IPS-11a (cell line): Measurements from ENCODE around the gene NMRK1.

Experiments used
- H3K4me3 ChIP-seq: one replicate; pipeline ENCODE4 v1.5.1; 2013; ENCODE audit warnings: low read depth, low read length, control low read depth

Gene NMRK1

DNA sequence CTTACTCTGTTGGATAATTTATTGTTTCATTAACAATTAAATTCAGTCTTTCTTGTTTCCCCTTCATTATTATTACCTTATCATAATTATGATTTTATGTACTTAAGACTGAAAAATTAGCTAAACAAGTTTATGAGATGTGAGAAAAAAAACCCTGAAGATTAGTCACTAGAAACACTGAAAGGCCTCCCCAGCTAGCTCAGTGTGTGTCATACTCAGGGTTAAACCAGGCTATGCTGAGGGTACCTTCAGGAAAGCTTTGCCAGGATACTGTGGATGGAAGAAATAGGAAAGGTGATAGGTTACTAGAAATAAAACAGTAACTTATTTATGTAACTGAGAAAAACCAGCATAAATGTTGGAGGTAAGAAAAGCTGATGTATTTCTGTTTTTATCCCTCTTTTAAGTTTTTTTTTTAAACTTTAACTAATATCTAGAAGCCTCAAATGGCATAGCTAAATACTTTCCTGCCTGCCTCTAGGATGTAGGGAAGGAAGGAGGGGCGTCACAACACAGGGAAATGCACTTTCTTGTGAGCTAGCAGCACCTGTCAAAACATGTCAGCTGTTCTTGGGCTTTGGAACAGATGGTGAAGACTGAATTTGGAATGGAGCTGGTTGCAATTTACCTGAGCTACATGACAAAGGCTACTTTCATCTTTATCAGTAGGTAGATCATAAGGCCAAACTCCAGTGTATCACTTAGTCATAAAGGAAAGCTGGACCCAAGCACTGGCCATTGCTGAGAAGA lies 24.2 kb downstream of the NMRK1 start:
- no peak overlapping the region for H3K4me3 ChIP-seq

DNA sequence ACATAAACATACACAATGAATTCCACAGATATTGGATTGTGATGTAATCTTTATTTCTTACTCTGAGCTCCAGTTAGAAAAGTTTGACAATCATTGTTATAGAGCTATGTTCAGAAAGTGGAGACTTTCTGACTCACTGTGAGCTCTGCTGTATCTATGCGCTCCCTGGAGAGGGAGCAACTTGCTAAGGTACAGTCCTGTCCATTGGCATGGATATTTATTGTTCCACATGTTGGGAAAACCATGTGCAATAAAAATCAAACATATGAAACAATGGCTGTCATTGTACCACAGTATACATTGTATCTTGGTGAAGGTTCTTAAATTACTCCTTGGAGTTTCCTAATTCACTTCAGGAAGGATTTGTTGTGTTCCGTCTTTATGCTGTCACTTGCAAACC lies 26.8 kb downstream of the NMRK1 start:
- H3K4me3 ChIP-seq, result no peak overlapping the region

DNA sequence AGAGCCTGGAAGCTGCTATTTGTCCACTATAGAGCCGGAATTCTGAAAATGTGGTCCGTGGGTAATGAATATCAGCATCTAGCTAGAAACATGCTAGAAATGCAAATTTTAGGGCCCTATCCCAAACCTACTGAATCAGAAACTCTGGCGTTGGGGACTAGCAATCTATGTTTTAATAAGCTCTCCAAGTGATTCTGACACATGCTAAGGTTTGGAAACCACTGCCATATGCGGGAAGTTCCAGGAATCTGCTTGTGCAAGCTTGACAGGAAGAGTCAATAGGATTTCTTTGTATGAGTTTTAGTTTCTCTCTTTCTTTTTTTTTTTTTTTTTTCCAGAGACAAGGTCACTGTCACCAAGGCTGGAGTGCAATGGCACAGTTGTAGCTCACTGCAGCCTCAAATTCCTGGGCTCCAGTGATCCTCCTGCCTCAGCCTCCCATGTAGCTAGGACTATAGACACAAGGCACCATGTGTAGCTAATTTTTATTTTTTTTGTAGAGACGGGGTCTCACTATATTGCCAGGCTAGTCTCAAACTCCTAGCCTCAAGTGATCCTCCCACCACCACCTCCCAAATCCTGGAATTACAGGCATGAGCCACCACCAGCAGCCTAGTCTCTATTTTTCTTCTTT lies 33.5 kb downstream of the NMRK1 start:
- no peak overlapping the region for H3K4me3 ChIP-seq

DNA sequence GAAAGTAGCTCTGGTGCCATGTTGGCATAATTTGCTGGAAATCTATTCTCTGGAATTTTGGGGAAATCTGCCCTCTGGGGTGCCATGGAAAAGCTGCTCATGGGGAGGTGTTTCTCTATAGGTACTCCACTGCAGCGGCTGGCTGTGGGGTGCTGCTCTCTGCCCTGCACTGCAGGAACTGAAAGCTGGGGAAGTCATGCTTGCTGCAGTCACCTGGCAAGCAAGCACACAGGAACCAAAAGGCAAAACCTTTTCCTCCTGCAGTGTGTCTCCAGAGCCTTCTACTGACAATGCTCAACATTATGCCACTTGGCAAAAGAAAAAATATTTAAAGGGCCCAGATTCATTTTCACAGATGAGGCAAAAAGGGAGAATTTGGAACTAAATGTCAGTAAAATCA lies 34.1 kb downstream of the NMRK1 start:
- no peak overlapping the region for H3K4me3 ChIP-seq

DNA sequence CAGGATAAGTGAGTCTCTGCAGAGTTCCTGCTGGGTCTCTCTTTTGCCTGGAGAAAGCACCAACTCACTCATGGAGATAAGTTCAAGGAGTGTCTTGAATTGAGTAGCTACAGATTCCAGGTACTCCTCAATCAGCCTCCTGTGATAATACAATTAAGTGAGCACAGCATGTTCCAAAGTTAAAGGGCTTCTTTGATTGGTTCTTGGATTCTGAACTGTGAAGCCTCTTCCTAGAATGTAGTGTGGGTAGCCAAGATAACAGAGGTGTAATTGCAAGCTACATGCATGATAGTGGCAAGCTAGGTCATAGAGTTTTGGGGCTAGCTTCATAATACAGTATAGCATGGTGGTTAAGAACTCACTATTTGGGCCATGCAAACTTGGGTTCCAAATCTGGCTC lies 36.7 kb downstream of the NMRK1 start:
- no peak overlapping the region for H3K4me3 ChIP-seq

DNA sequence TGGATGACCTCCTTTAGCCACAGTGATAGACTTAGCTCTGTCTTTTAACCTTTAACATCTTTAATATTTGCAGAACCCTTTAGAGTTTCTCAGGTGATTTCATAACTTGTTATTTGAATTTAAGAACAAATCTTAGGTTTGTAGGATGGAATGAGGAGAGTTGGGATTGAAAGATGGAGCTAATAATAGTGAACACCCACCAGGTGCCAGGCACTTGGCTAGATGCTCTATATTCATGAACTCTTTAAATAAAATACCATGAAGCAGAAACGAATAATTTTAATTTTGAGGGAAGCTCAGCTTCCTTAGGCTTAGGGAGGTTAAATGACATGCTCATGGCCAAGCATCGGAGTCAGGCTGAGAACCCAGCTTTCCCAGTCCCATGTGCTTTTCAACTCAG lies 40.4 kb downstream of the NMRK1 start:
- no peak overlapping the region for H3K4me3 ChIP-seq

DNA sequence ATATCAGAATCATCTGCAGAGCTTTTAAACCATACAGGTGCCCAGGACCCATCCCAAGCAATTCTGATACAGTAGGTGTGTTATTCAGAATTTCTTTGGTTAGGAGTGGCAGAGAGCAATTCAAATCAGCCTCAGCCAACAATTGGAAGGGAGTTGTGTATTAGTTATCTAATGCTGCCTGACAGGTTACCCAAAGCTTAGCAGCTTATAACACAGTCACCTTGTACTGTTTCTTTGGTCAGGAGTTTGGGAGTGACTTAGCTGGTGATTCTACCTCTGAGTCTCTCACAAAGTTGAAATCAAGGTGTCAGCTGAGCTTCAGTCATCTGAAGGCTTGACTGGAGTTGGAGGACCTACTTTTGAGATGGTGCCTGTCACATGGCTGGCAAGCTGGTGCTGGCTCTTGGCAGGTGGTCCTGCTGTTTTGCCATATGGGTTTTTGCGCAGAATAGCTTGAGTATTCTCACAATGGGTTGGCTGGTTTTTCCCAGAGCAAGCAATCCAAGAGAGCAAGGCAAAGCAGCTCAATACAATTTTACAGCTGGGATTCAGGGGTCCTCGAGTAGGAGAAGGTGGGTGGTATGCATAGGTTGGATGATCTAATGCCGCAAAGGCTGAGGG lies 41.1 kb downstream of the NMRK1 start:
- no peak overlapping the region for H3K4me3 ChIP-seq

DNA sequence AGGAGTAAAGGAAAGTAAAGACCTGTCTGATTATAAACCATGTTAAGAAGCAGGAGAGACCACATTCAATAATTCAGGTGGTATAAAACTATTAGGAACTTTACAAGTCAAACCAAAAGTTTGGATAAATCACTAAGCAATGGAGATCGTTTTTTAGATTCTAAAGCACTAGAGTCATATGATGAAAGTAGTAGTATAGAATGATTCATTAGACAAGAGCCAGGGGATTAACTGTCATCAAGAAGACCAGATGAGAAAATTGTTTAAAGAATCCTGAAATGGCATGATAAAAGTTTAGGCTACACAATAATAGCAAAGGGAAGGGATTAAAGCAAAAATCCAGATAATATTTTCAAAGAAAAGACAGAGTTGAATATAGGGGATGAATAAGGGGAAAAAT lies 46.9 kb downstream of the NMRK1 start:
- no peak overlapping the region for H3K4me3 ChIP-seq

DNA sequence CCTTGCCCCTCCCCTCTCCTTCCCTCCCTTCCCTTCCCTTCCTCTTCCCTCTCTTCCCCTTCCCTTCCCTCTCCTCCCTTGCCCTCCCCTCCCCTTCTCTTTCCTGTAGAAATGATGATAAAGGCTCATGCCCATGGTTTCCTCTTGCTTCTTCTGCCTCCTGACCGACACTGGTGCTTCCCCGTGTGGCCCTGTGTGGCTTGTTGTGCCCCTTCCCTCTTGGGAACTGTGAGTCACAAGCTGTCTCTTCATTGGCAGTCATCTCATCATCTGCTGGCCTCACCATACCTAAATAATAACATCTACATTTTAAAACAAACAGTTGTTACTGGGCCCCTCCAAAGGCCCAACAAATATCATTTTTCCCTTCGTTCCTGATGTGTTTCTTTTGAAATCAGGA lies 48.2 kb downstream of the NMRK1 start:
- H3K4me3 ChIP-seq, result no peak overlapping the region

DNA sequence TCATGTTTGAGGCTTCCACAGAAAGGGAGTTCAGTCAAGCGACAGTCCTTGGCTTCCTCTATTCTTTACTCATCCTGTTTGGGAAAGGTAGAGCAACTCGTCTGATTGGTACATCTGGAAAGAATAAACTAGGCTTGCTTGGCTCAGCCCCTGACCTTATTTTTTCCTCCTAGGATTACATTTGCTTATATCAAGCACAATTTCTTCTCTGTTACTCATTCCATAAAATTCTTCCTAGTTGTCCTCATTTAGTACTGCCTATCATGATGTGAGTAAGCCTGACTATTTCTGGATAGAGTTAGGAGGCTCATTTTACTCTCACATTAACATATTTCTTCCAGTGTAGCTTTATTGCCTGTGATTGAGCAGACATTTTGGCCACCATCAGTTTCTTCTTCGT lies 48.9 kb downstream of the NMRK1 start:
- no peak overlapping the region for H3K4me3 ChIP-seq

DNA sequence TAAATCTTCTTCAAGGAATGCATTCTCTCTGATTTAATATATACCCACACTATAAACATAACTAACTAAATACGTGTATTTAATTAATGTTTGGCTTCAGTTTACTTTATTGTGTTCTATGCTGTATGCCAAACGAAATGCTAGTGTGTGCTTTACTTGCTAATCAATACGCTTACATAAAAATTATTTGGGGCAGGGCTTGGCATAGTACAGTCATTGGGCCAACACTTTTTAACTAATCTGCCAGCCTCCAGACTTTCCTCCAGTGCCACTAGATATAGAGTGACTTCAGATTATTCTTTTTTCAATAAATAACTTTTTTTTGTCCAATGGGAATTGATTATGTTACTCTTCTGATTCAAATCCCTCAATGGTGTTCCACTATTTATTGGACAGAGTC lies 51.2 kb downstream of the NMRK1 start:
- H3K4me3 ChIP-seq, result no peak overlapping the region

DNA sequence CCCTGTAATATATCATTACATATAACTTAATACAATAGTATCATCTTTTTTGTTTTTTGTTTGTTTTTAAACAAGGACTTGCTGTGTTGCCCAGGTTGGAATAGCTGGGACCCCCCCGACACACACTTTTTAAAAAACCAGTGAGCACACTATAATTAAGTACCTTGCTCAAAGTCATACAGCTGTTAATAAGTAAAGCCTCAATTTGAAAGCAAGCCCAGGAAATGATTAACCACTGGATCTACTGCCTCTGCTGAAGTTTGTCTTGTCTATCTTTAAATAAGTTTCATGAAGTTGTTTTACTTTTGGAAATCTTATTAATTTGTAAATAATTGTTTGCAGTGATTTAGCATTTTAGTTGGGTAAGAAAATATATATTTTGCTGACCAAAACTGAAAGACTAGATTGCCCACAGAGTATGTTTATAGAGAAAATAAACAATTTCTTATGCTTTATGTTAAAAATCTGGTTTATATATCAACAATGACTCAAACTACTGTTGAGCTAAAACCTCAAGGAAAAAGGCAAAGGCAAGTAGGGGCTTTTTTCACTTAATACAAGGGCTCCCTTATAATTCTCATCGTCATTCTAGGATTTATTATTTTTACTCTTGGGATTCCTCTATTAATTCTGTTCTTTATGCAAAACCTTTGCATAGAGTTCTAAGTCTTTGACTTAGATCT lies 54.0 kb downstream of the NMRK1 start:
- H3K4me3 ChIP-seq, result no peak overlapping the region

DNA sequence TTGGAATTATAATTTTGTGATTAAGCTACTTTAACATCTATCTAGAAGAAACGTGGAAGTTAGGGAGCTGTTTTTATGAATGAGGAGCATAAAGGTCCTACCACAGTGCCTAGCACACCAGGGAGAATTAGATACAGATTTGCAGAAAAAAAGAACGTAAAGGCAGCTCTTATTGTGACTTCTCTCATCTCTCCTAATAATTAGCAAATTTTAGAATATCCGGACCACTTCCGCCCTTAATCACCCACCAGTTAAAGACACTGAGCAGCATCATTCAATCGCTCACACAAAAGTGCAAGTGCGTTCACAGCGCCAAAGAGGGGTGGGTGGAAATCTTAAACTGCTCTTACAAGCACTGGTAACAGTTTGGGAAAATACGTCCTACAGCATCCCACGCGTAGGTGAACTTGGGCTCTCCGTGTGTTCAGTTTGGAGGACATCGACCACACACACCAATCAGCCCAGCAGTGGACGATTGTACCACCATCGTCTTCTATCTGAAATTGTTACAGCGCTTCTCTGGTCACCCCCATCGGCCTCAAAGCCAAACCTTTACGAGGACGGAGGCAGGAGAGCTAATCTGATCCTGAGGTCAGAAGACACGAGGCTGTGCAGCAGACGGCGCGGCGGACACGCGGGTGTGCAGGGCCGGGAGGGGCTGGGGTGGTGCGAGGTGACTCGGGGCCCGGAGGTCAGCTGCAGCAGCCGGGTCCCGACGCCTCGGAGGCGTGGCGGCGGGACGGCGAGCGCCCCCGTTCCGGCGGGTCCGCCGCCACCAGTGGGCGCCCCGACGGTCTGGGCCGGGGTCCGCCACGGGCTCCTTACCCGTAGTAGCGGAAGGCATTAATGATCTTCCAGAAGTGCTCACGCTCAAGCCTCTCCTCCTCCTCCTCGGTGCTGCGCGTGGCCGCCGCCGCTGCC lies 60.5 kb downstream of the NMRK1 start:
- peak overlapping the region; percentile 94 for H3K4me3 ChIP-seq

DNA sequence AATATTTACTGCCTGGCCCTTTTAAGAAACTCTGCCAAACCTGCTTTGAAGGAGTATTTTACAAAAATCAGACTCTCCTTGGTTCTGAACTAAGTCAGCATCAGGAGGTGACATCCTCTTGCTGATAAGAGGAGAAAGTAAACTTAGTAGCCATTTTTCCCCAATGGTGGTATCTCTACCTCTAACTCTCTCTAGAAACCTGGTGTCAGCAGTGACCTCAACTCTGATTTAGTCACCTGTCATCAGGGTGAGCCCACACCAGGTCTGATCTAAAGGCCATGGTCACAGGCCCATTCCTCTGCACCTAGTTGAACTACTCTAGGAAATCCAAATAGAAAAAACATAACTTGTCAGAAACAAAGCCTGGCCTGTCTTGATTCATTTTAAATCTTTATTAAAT lies 64.1 kb downstream of the NMRK1 start:
- no peak overlapping the region for H3K4me3 ChIP-seq

DNA sequence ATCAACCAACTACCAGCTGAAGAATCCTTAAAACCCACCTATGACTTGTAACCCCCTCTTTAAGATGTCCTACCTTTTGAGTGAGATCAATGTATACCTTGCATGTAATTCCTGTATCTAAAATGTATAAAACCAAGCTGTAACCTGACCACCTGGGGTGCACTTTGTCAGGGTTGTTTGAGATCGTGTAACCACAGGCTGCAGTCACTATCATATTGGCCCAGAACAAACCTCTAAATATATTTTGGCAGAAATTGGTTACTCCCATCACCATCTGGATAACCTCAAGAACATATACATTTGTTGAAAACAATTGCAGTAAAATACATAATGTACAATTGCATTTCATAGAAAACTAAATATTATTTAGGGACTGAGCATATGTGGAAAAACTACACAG lies 68.3 kb downstream of the NMRK1 start:
- H3K4me3 ChIP-seq, result no peak overlapping the region

DNA sequence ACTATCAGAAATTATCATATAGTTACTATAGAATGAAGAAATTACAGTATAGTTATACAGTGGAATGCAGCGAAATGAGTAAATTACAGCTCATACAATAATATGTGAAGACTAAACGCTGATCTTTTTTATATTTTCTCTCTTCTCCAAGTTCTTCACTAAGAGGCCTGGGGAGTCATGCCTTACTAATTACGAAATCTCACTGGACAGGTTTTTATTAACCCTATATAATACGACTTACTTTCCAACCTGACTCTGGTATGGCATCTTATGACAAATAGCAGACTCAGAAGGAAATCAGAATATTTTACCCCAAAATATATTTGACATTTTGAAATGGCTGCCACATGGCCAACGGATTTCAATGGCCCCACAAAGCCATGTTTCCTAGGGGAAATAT lies 68.9 kb downstream of the NMRK1 start:
- H3K4me3 ChIP-seq, result no peak overlapping the region

DNA sequence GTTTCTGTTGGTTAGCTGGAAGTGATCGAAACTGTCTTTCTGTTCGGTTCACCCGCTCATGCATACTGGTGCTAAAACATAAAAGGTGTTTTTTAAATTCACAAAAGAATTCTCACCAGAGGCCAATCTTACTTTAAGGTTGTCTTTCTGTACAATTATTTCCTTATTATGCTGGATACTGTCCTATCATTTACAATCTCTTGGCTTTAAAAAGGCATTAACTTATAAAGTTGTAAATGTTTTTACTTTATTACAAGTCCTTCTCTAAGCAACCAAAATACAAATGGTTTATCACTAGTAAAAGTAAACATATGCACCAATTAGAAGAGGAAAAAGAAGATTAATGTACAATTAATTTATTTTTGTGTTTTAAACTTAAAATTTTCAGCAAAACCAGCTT lies 70.6 kb downstream of the NMRK1 start:
- no peak overlapping the region for H3K4me3 ChIP-seq

DNA sequence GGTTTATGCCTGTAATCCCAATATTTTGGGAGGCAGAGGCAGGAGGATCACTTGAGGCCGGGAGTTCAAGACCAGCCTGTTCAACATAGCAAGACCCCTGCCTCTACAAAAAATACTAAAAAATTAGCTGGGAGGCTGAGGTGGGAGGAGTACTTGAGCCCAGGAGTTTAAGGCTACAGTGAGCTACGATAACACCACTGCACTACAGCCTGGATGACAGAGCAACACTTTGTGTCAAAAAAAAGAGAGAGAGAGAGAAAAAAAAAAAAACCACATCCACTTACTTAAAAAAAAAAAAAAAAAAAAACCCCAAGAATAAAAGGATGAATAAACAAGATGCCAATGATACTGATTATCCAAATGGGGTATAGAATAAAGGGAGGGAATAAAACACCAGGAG lies 74.2 kb downstream of the NMRK1 start:
- H3K4me3 ChIP-seq, result no peak overlapping the region
